Neural cell (in vitro differentiated cells): ENCODE data around the gene FHOD1. TPM values are rescaled to one million over a fixed set of nuclear protein-coding genes. Genes with fewer than 3 reads are reported as not detected.

Experiments
- H2AFZ ChIP-seq: fragments of 200-600, 300-800 bp; sonication (generic), shearing (Covaris generic); 2 replicates; pipeline ENCODE4 v1.6.0; 2014; ENCODE audit warnings: low read depth, mild to moderate bottlenecking, antibody characterized with exemption, low read length, moderate library complexity
- H3F3A ChIP-seq: fragments of 200-600 bp; shearing (Covaris generic); 2 replicates; pipeline ENCODE4 v1.6.1; 2016; ENCODE audit warnings: mild to moderate bottlenecking, moderate library complexity, mixed read lengths, antibody characterized with exemption, low read length; ENCODE audit not compliant: insufficient read depth, poor library complexity, severe bottlenecking
- H3K27ac ChIP-seq: fragments of 200-600, 300-800 bp; sonication (generic), shearing (Covaris generic); 2 replicates; pipeline ENCODE4 v1.5.1; 2014; ENCODE audit warnings: mild to moderate bottlenecking, low read length, moderate library complexity
- H3K27me3 ChIP-seq: fragments of 300-800, 200-600 bp; sonication (generic), shearing (Covaris generic); 2 replicates; pipeline ENCODE4 v1.6.0; 2014; ENCODE audit warnings: mild to moderate bottlenecking, low read depth, low read length, moderate library complexity; ENCODE audit not compliant: insufficient read depth
- H3K36me3 ChIP-seq: fragments of 300-800, 200-600 bp; sonication (generic), shearing (Covaris generic); 2 replicates; pipeline ENCODE4 v1.5.1; 2014; ENCODE audit warnings: mild to moderate bottlenecking, antibody characterized with exemption, low read length, moderate library complexity; ENCODE audit not compliant: insufficient read depth
- H3K4me2 ChIP-seq: fragments of 300-800, 200-600 bp; sonication (generic), shearing (Covaris generic); 2 replicates; pipeline ENCODE4 v1.6.0; 2014; ENCODE audit warnings: mild to moderate bottlenecking, low read length
- H3K4me3 ChIP-seq: fragments of 300-800, 200-600 bp; sonication (generic), shearing (Covaris generic); 2 replicates; pipeline ENCODE4 v1.5.1; 2014; ENCODE audit warnings: mild to moderate bottlenecking, low read length, moderate library complexity
- H3K79me2 ChIP-seq: fragments of 200-600 bp; shearing (Covaris generic); replicated peaks from 2 replicates; pipeline ENCODE4 v1.6.0; 2014; ENCODE audit warnings: mild to moderate bottlenecking, low read length, moderate library complexity; ENCODE audit not compliant: insufficient read depth
- H3K9ac ChIP-seq: fragments of 300-800, 200-600 bp; sonication (generic), shearing (Covaris generic); 2 replicates; pipeline ENCODE4 v1.6.1; 2016; ENCODE audit warnings: mild to moderate bottlenecking, low read length, mixed read lengths
- H3K9me2 ChIP-seq: fragments of 200-600 bp; shearing (Covaris generic); 2 replicates; pipeline ENCODE4 v1.6.1; 2016; ENCODE audit warnings: mild to moderate bottlenecking, low read length, mixed read lengths; ENCODE audit not compliant: insufficient read depth
- H3K9me3 ChIP-seq: fragments of 200-600, 300-800 bp; sonication (generic), shearing (Covaris generic); 2 replicates; pipeline ENCODE4 v1.6.1; 2016; ENCODE audit warnings: mild to moderate bottlenecking, mixed run types, low read length, moderate library complexity, mixed read lengths
- H4K20me1 ChIP-seq: fragments of 200-600 bp; shearing (Covaris generic); 2 replicates; pipeline ENCODE4 v1.6.1; 2016; ENCODE audit warnings: mild to moderate bottlenecking, mixed run types; ENCODE audit not compliant: insufficient read depth
- CTCF ChIP-seq: fragments of 450-650 bp; IDR thresholded peaks from 2 replicates; pipeline ENCODE4 v1.5.1; 2014; ENCODE audit warnings: antibody characterized with exemption, mild to moderate bottlenecking, moderate library complexity; ENCODE audit not compliant: poor library complexity, severe bottlenecking
- EP300 ChIP-seq: fragments of 450-650 bp; conservative IDR thresholded peaks from 2 replicates; pipeline ENCODE4 v1.6.1; 2014; ENCODE audit warnings: antibody characterized with exemption, mild to moderate bottlenecking, moderate library complexity; ENCODE audit not compliant: poor library complexity, severe bottlenecking
- EZH2 ChIP-seq: fragments of 200-600, 300-800 bp; shearing (Covaris generic), sonication (generic); IDR thresholded peaks from 2 replicates; pipeline ENCODE4 v1.6.1; 2014; ENCODE audit warnings: antibody characterized with exemption, low read length, borderline replicate concordance, mild to moderate bottlenecking; ENCODE audit not compliant: insufficient read depth, poor library complexity, severe bottlenecking
- MXI1 ChIP-seq: fragments of 450-650 bp; conservative IDR thresholded peaks from 2 replicates; pipeline ENCODE4 v1.6.1; 2014; ENCODE audit warnings: antibody characterized with exemption, mild to moderate bottlenecking; ENCODE audit not compliant: poor library complexity, severe bottlenecking
- POLR2AphosphoS5 ChIP-seq: IDR thresholded peaks from 2 replicates; pipeline ENCODE4 v1.6.1; 2012
- RAD21 ChIP-seq: fragments of 450-650 bp; conservative IDR thresholded peaks from 2 replicates; pipeline ENCODE4 v1.6.1; 2014; ENCODE audit warnings: antibody characterized with exemption, mild to moderate bottlenecking, moderate library complexity
- REST ChIP-seq: IDR thresholded peaks from 2 replicates; pipeline ENCODE4 v1.6.1; 2012; ENCODE audit warnings: borderline replicate concordance
- SMC3 ChIP-seq: fragments of 450-650 bp; conservative IDR thresholded peaks from 2 replicates; pipeline ENCODE4 v1.6.1; 2014; ENCODE audit warnings: antibody characterized with exemption, mild to moderate bottlenecking, moderate library complexity; ENCODE audit not compliant: poor library complexity
- TAF1 ChIP-seq: IDR thresholded peaks from 2 replicates; pipeline ENCODE4 v1.6.1; 2012; ENCODE audit warnings: low read depth
- polyA plus RNA-seq: library from polyadenylated mRNA; depleted of rRNA; stranded (reverse); fragments of >200 nt; gene quantifications from 2 replicates; pipeline ENCODE4 v1.2.3, GENCODE V29; 2014

Gene FHOD1
- polyA plus RNA-seq, 1 donor from 2014 or later, result 6.3 TPM

- no peaks in the 10 kb centered on the region for H3K27me3 ChIP-seq
- TF ChIP-seq TAF1 (no peak), MXI1 (no peak), RAD21 (no peak), REST (no peak), POLR2AphosphoS5 (no peak), SMC3 (no peak), EZH2 (no peak), EP300 (no peak), CTCF (no peak)
- H3K79me2 ChIP-seq, result no peaks in the 10 kb centered on the region
- no peak overlapping the region for H3K4me3 ChIP-seq
- no peaks in the 10 kb centered on the region for H4K20me1 ChIP-seq
- no peaks in the 10 kb centered on the region for H3F3A ChIP-seq
- no peak overlapping the region for H3K4me2 ChIP-seq
- no peak overlapping the region for H2AFZ ChIP-seq
- H3K9me2 ChIP-seq, result no peaks in the 10 kb centered on the region
- no peaks in the 10 kb centered on the region for H3K9me3 ChIP-seq
- no peaks in the 10 kb centered on the region for H3K36me3 ChIP-seq
- no peak overlapping the region for H3K27ac ChIP-seq
- H3K9ac ChIP-seq, result no peak overlapping the region
These were observed 13.1 kb downstream of the FHOD1 start for GRCh38 chr16:67234180-67234597.

GRCh38 chr16:67233596-67233995 is 13.7 kb downstream of the FHOD1 start:
- no peak overlapping the region for H3K4me2 ChIP-seq
- no peak overlapping the region for H3K9ac ChIP-seq
- TF ChIP-seq MXI1 (no peak), CTCF (no peak), EZH2 (no peak), SMC3 (no peak), TAF1 (no peak), RAD21 (no peak), REST (no peak), POLR2AphosphoS5 (no peak), EP300 (no peak)
- no peaks in the 10 kb centered on the region for H3K9me2 ChIP-seq
- H3K79me2 ChIP-seq, result no peaks in the 10 kb centered on the region
- no peak overlapping the region for H3K27ac ChIP-seq
- H3K9me3 ChIP-seq, result no peaks in the 10 kb centered on the region
- no peaks in the 10 kb centered on the region for H3K36me3 ChIP-seq
- no peaks in the 10 kb centered on the region for H4K20me1 ChIP-seq
- no peak overlapping the region for H3K4me3 ChIP-seq
- H3F3A ChIP-seq, result no peaks in the 10 kb centered on the region
- no peaks in the 10 kb centered on the region for H3K27me3 ChIP-seq
- H2AFZ ChIP-seq, result no peak overlapping the region
